ENCODE results near the gene MEI4.
"Not testable (repeated sequence)": the region's sequence is repeated elsewhere in the genome, so short reads cannot be mapped to it uniquely, and the experiment has no call there.

DNA sequence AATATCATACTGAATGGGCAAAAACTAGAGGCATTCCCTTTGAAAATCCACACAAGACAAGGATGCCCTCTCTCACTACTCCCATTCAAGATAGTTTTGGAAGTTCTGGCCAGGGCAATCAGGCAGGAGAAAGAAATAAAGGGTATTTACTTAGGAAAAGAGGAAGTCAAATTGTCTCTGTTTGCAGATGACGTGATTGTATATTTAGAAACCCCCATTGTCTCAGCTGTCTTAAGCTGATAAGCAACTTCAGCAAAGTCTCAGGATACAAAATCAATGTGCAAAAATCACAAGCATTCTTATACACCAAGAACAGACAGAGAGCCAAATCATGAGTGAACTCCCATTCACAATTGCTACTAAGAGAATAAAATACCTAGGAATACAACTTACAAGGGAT, 99.3 kb downstream of the MEI4 start:
- TF ChIP-seq, protein P1, sequence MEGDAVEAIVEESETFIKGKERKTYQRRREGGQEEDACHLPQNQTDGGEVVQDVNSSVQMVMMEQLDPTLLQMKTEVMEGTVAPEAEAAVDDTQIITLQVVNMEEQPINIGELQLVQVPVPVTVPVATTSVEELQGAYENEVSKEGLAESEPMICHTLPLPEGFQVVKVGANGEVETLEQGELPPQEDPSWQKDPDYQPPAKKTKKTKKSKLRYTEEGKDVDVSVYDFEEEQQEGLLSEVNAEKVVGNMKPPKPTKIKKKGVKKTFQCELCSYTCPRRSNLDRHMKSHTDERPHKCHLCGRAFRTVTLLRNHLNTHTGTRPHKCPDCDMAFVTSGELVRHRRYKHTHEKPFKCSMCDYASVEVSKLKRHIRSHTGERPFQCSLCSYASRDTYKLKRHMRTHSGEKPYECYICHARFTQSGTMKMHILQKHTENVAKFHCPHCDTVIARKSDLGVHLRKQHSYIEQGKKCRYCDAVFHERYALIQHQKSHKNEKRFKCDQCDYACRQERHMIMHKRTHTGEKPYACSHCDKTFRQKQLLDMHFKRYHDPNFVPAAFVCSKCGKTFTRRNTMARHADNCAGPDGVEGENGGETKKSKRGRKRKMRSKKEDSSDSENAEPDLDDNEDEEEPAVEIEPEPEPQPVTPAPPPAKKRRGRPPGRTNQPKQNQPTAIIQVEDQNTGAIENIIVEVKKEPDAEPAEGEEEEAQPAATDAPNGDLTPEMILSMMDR (conservative IDR thresholded peaks at IDR 0.05) = not testable (repeated sequence)
- not testable (repeated sequence) for TF ChIP-seq ZFX (IDR thresholded peaks at IDR 0.05)

Measured in C4-2B (cell line).